Activated CD4-positive, alpha-beta T cell treated with anti-CD3 and anti-CD28 coated beads, Interleukin-10, Interleukin-2, amounts not matched to agents 100 ng/mL and 50 ng/mL, durations not matched to agents 16 hours and 8 hours (primary cell): ENCODE results near the gene HCFC1R1.

Experiments used
- DNase-seq: peaks from one replicate; pipeline ENCODE4 v3.0.0-alpha.2; 2020

HCFC1R1 gene

GRCh38 chr16:3017344-3017743 lies 6.4 kb downstream of the HCFC1R1 start:
- DNase-seq: no peak

GRCh38 chr16:3015865-3016521 lies 7.7 kb downstream of the HCFC1R1 start:
- DNase-seq: no peak

- DNase-seq: no peak
Observed at GRCh38 chr16:3014971-3015370, 8.8 kb downstream of the HCFC1R1 start.

- no peak for DNase-seq
Observed at GRCh38 chr16:3013998-3014690, 9.6 kb downstream of the HCFC1R1 start.

- DNase-seq: no peak
Observed at GRCh38 chr16:3013491-3013951, 10.2 kb downstream of the HCFC1R1 start.

DNA sequence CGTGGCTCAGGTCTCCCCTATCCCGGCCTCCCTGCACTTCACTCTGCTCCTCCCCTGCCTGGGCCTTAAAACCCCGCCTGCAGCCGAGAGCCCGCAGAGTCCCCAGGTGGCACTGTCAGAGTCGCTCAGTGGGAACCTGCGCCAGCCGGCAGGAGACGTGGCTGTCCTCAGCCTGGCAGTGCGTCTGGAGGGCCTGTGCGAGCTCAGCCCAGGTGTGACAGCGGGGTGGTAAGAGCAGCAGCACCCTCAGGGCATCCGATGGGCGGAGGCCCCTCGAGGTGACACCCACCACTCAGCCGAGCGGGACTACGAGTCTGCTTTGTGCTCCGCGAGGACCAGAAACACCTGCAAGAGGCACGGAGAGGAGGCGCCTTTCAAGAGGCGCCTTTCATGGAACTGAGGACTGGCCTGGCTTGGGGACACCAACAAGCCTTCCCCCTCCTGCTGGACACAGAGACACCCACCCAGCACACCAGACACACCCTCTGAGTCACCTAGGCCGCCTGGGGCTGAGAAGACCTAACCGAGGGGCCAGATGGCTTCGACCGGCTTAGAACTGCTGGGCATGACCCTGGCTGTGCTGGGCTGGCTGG lies 10.8 kb downstream of the HCFC1R1 start, which contains the start of gene CLDN9:
Gene CLDN9, plus strand, starts transcription at position 96 of the 593 bp plus-strand sequence. Its CDS starts 440 bp downstream, at position 536.
- DNase-seq: no peak

DNA sequence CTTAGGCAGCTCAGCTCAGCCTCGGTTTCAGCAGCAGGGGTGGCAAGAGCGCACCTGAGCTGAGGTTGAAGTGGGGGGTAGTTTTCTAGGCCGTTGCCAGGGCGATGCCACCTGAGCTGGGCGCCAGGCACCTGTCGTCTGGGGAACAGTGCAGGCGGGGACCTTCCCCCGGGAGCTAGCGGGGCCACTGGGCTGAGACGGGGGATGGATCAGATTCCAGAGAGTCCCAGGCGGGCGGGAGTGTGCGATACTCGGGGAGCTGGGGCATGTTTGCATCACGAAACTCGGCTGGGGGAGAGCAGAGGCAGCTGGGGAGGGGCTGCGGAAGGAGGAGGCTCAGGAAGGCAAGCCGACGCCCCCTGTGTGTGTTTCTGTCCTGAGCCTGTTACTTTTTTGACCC lies 11.5 kb downstream of the HCFC1R1 start:
- DNase-seq: no peak

- DNase-seq: no peak
Observed at GRCh38 chr16:3010510-3010909, 13.2 kb downstream of the HCFC1R1 start.

DNA sequence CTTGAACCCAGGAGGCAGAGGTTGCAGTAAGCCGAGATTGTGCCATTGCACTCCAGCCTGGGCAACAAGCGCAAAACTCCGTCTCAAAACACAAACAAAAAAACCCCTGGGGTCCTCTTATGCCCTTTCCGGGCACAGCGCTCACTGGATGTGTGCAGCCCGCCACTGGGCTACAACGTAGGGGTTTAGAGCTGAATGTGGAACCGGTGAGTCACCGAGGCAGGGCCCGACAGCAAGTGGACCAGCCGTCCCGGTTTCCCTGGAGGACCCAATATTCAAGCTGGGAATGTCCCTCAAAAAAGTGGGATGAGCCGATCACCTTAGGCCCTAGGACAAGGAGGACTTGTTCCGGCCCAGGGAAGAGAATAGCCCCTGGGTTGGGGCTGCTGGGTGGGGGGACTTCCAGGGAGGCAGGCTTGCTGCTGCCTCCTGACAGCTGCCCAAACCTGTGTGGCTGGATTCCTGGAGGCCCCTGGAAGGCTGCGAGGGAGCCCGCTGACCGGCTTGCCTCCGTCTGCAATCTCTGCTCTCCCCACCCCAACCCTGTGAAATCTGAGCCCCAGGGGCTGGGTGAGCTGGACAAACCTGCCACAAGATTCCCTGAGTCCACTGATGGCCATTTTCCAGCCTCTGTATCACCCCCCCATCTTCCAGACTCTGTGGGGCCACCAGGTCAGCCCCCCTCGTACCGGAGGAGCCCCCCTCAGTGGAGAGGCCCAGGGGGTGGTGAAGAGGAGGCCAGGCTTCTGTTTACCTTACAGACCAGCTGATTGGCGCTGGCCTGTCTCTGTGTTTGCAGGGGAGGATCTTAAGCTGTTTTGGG lies 14.0 kb downstream of the HCFC1R1 start:
- DNase-seq: no peak

- DNase-seq: no peak
Observed at GRCh38 chr16:3008690-3009037, 15.1 kb downstream of the HCFC1R1 start.

GRCh38 chr16:3007957-3008689 lies 15.6 kb downstream of the HCFC1R1 start:
- DNase-seq: no peak

DNA sequence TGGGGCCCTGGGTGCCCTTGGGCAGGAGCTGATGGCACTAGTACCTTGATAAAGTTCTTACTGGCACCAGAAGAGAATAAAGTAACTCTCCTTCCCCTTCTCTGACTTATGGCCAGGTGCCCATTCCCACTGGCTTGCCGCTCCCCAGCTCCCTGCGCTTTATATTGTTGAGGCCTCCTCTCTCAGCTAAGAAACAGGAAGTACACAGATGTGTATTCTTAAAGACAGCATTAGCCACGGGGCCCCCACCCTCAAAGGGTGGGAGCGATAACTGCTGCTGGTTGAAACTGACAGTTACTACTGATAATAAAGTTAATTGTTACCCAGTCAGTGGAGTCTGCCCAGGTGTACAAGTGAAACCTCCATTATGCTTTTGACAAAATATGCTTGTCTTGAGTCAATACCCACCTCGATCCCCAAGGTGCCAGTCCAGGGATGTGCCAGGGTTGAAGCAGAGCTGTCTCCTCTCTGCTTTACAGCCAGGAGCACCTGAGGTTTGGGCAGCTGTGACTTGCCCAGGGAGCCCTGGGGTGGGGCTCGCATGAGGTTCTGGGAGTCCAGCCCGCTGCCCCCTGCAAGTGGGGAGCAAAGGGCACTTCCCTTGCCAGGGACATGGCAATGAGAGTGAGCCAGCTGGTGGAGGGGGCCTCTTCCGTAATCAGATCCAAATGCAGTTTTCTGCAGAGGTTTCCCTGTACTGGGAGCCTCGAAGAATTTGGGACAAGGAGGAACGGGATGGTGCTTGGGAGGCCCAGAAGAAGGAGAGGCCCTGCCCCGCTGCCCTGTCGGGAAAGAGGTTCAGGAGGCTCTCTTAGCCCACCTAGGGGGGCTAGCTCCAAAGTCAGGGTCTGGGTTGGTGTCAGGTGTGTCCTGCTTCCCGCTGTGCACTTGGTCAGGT lies 16.4 kb downstream of the HCFC1R1 start:
- DNase-seq: no peak

DNA sequence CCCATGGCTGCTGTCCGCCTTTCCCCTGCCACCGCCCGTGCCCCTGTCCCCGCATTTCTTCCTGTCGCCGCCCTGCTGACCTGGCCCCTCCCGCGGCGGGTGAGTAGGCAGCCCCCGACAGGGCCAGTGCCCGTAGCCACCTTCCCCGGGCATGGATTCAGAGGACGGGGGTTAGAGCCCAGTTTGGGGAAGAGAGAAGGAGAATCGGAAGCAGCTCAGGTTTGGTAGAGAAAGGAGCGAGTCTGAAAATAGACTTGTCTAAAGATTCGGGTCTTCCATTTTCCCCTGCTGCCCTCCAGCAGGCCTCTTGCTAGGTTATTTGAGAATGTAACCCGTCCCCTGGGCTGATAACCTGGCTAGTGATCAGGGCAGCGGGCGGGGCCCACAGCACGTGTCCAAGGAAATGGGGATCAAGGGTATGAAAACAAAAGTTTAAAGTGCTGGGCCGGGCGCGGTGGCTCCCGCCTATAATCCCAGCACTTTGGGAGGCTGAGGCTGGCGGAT lies 18.9 kb downstream of the HCFC1R1 start:
- no peak for DNase-seq

DNA sequence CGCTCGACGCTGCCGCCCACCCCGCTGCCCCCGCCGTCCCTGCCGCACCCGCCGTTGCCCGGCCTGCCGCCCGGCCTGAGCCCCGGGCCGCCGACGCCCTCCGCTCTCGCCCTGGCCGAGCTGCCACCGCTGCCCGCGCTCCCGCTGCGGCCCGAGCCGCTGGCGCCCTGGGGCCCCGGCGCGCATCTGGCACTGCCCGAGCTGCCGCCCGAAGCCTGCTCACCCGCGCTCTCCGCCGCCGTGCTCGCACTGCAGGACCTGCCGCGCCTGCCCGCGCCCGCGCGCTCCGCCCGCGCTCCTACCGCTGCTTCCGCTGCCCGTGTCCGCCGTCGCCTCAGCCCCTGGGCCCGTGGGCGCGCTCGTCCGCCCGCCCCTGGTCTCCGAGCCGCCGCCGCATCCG lies 19.4 kb downstream of the HCFC1R1 start:
- DNase-seq: no peak

DNA sequence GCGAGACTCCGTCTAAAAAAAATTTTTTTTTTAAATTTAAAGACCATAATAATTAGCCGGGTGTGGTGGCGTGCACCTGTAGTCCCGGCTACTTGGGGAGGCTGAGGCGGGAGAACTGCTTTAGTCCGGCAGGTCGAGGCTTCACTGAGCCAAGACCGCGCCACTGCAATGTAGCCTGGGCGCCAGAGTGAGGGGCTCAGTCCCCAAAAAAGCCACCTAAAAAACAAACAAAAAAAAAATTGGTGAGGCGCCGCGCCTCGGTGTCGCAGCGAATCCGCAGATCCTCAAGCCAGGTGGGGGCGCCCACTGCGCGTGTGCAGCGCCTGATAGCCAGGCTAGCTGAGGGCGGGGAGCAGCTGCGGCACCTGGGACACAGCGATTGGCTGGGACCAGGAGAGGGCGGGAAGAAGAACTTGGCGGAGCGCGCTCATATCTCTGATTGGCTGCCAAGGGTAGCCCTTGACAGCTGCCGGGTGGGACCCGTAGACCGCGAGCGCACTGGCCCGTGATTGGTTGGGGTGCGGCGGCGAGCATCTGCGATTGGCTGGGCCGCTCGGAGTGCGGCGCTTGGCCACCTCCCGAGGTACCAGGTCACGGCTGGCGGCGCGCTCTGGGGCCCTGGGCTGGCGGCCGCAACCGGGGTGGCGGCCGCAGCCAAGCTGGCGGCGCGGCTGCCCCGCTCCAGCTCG lies 20.0 kb downstream of the HCFC1R1 start:
- DNase-seq: peak; percentile 99

GRCh38 chr16:3001316-3001715 lies 22.4 kb downstream of the HCFC1R1 start:
- no peak for DNase-seq

DNA sequence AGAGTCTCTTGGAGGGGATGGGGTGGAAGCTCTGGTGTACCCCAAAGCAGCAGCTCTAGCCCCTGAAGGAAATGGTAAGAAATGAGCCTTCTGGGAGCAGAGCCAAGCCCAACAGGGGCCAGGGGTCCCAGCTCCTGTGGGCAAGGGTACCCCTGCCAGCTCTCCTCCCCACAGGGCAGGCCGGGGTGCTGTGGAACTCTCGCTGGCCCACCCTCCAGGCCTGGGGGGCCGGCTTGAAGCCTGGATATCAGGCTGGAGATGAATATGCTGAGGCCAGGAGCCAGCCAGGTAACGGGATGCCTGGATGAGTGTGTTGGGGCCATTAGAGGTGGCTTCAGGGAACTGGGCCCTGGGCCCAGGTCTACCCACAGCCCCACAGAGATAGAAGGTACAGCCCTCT lies 23.2 kb downstream of the HCFC1R1 start:
- DNase-seq: no peak

- no peak for DNase-seq
Observed at GRCh38 chr16:2999929-3000328, 23.8 kb downstream of the HCFC1R1 start.

- no peak for DNase-seq
Observed at GRCh38 chr16:2996298-2996697, 27.4 kb downstream of the HCFC1R1 start.

DNA sequence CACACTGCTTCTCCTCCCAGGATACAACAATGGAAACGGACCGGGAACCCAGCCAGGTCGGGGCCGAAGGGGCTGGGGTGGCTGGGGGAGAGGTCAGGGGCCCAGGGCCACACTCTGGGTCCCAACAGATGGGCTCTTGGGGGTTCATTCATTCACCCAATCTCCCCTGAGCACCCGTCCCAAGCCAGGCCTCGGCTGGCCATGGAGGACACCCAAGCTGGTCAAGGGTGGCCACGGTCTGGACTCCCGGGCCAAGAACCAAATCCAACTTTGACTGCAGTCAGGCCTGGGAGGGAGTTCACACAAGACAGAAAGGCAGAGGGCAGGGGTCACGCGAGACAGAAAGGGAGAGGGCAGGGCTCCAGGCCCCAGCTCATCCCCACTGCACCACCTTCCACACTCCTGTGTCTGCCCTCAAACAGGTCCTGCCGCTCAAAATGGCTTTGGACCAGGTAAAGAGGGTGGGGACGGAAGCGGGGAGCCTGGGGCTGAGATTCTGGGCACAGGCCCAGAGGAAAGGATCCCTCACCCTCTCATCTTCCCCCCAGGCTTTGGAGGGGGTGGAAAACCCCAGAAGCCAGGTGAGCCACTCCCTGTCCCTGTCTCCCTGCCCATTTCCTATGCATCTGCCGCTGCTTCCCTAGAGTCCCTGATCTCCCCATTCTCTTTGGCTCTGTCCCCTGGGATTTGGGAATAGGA lies 31.2 kb downstream of the HCFC1R1 start:
- no peak for DNase-seq
